ENCODE results near the gene PPP1R26.

The PPP1R26 gene

GRCh38 chr9:135480940-135481310 is 1.3 kb downstream of the PPP1R26 start:
- Histone ChIP-seq H3K4me3 (replicated peaks; ENCODE audit: insufficient read depth, low read length) (peak overlapping the region; percentile 46), H3K27ac (replicated peaks) (no peak overlapping the region), H3K27me3 (ENCODE audit: insufficient read depth, poor library complexity, severe bottlenecking) (peaks cover 24% of the 10 kb centered on the region)
- DNase-seq (ENCODE audit: low read depth in 1 of 2, low spot score in 1 of 2), result no peak
- TF ChIP-seq REST (IDR thresholded peaks at IDR 0.05; ENCODE audit: insufficient replicate concordance, low read depth), result no peak
- no peak for TF ChIP-seq SPI1 (IDR thresholded peaks at IDR 0.05; ENCODE audit: borderline replicate concordance, low read depth)
- TF ChIP-seq GABPA (IDR thresholded peaks at IDR 0.05; ENCODE audit: low read depth), result no peak
- no peak for TF ChIP-seq POLR2AphosphoS5 (IDR thresholded peaks at IDR 0.05; ENCODE audit: low read depth)
- no peak for TF ChIP-seq CTCF (IDR thresholded peaks at IDR 0.05; ENCODE audit: insufficient read depth, low read length)

- Histone ChIP-seq H3K27me3 (ENCODE audit: insufficient read depth, poor library complexity, severe bottlenecking) (peaks cover 24% of the 10 kb centered on the region), H3K27ac (replicated peaks) (no peak overlapping the region), H3K4me3 (replicated peaks; ENCODE audit: insufficient read depth, low read length) (no peak overlapping the region)
- TF ChIP-seq GABPA (IDR thresholded peaks at IDR 0.05; ENCODE audit: low read depth) (no peak), CTCF (IDR thresholded peaks at IDR 0.05; ENCODE audit: insufficient read depth, low read length) (no peak), REST (IDR thresholded peaks at IDR 0.05; ENCODE audit: insufficient replicate concordance, low read depth) (no peak), POLR2AphosphoS5 (IDR thresholded peaks at IDR 0.05; ENCODE audit: low read depth) (no peak), SPI1 (IDR thresholded peaks at IDR 0.05; ENCODE audit: borderline replicate concordance, low read depth) (no peak)
- DNase-seq (ENCODE audit: low read depth in 1 of 2, low spot score in 1 of 2), result no peak
Observed at GRCh38 chr9:135482015-135482754, 2.6 kb downstream of the PPP1R26 start.

- TF ChIP-seq SPI1 (IDR thresholded peaks at IDR 0.05; ENCODE audit: borderline replicate concordance, low read depth) (no peak), GABPA (IDR thresholded peaks at IDR 0.05; ENCODE audit: low read depth) (no peak), CTCF (IDR thresholded peaks at IDR 0.05; ENCODE audit: insufficient read depth, low read length) (no peak), POLR2AphosphoS5 (IDR thresholded peaks at IDR 0.05; ENCODE audit: low read depth) (no peak), REST (IDR thresholded peaks at IDR 0.05; ENCODE audit: insufficient replicate concordance, low read depth) (no peak)
- Histone ChIP-seq H3K4me3 (replicated peaks; ENCODE audit: insufficient read depth, low read length) (no peak overlapping the region), H3K27ac (replicated peaks) (no peak overlapping the region), H3K27me3 (ENCODE audit: insufficient read depth, poor library complexity, severe bottlenecking) (peaks cover 11% of the 10 kb centered on the region)
- DNase-seq (ENCODE audit: low read depth in 1 of 2, low spot score in 1 of 2), result no peak
Observed at GRCh38 chr9:135484460-135485277, 5.1 kb downstream of the PPP1R26 start.
